ENCODE results near the gene SIGLEC1. TPM values are rescaled to one million over a fixed set of nuclear protein-coding genes. Genes with fewer than 3 reads are reported as not detected.
A peak's percentile ranks its signal among the peaks of the same experiment; 100 is the strongest.

SIGLEC1 gene
- total RNA-seq, 4 donors from 2014 or later = 5.2 to 33.9 (median 13.1) TPM

GRCh38 chr20:3731944-3732326 is 19.5 kb upstream of the SIGLEC1 start:
- 46 to 47% methylated on average over 7 to 8 of the region's 16 CpGs for WGBS, 2 donors
- H3K27me3 ChIP-seq = peaks cover 0 to 11% of the 10 kb centered on the region in 2 donors
- H3K27ac ChIP-seq = peak overlapping the region in 2 of 4 donors; percentile 70 to 76
- DNase-seq (ENCODE audit: low spot score in 2 of 2) = no peak
- H3K4me1 ChIP-seq = peaks cover 0 to 47% (median 5%) of the 10 kb centered on the region in 4 donors
- H3K4me3 ChIP-seq = peak overlapping the region in 1 of 4 donors; percentile 56
- H3K36me3 ChIP-seq = no peaks in the 10 kb centered on the region
- H3K9me3 ChIP-seq = no peaks in the 10 kb centered on the region
- TF ChIP-seq POLR2A (IDR thresholded peaks at IDR 0.05) (no peak), CTCF (IDR thresholded peaks at IDR 0.05) (no peak), EP300 (IDR thresholded peaks at IDR 0.05) (no peak)

GRCh38 chr20:3730803-3731672 is 18.6 kb upstream of the SIGLEC1 start:
- TF ChIP-seq CTCF (IDR thresholded peaks at IDR 0.05) (no peak), EP300 (IDR thresholded peaks at IDR 0.05) (no peak), POLR2A (IDR thresholded peaks at IDR 0.05) (no peak)
- WGBS, 2 donors = 77 to 85% methylated on average over 12 of the region's 12 CpGs
- H3K27ac ChIP-seq = no peak overlapping the region

GRCh38 chr20:3729811-3730540 is 17.6 kb upstream of the SIGLEC1 start:
- Histone ChIP-seq H3K9me3 (no peaks in the 10 kb centered on the region), H3K27ac (no peak overlapping the region), H3K27me3 (peaks cover 0 to 11% of the 10 kb centered on the region in 2 donors), H3K36me3 (no peaks in the 10 kb centered on the region), H3K4me3 (no peak overlapping the region), H3K4me1 (peaks cover 0 to 41% (median 5%) of the 10 kb centered on the region in 4 donors)
- DNase-seq (ENCODE audit: low spot score in 2 of 2) = no peak
- 68 to 77% methylated on average over 8 of the region's 8 CpGs for WGBS, 2 donors
- TF ChIP-seq CTCF (IDR thresholded peaks at IDR 0.05) = no peak
- TF ChIP-seq POLR2A (IDR thresholded peaks at IDR 0.05) = no peak
- no peak for TF ChIP-seq EP300 (IDR thresholded peaks at IDR 0.05)

More at GRCh38 chr20:3730803-3731672, 18.6 kb upstream of the SIGLEC1 start:
- H3K27me3 ChIP-seq = peaks cover 0 to 11% of the 10 kb centered on the region in 2 donors
- no peak for DNase-seq (ENCODE audit: low spot score in 2 of 2)
- no peaks in the 10 kb centered on the region for H3K9me3 ChIP-seq
- no peak overlapping the region for H3K4me3 ChIP-seq
- peaks cover 0 to 48% (median 5%) of the 10 kb centered on the region in 4 donors for H3K4me1 ChIP-seq
- no peaks in the 10 kb centered on the region for H3K36me3 ChIP-seq

GRCh38 chr20:3729378-3729777 is 17.0 kb upstream of the SIGLEC1 start:
- no peak for DNase-seq (ENCODE audit: low spot score in 2 of 2)
- H3K27me3 ChIP-seq = peaks cover 0 to 11% of the 10 kb centered on the region in 2 donors
- no peak for TF ChIP-seq POLR2A (IDR thresholded peaks at IDR 0.05)
- no peak for TF ChIP-seq EP300 (IDR thresholded peaks at IDR 0.05)
- TF ChIP-seq CTCF (IDR thresholded peaks at IDR 0.05) = no peak
- H3K27ac ChIP-seq = no peak overlapping the region
- H3K4me1 ChIP-seq = peaks cover 0 to 36% (median 4%) of the 10 kb centered on the region in 4 donors
- H3K9me3 ChIP-seq = no peaks in the 10 kb centered on the region
- H3K4me3 ChIP-seq = no peak overlapping the region
- WGBS, 2 donors = 91 to 95% methylated on average over 5 to 6 of the region's 6 CpGs
- H3K36me3 ChIP-seq = no peaks in the 10 kb centered on the region
